HepG2 (cell line): ENCODE results near the gene USP7. TPM values are rescaled to one million over a fixed set of nuclear protein-coding genes. Genes with fewer than 3 reads are reported as not detected.

ENCODE experiments used
- BORCS8-MEF2B ChIP-seq: sonication (generic); formaldehyde crosslinking; IDR thresholded peaks from 2 replicates; pipeline ENCODE4 v1.8.0; 2022; ENCODE audit warnings: mild to moderate bottlenecking, missing genetic modification reagents
- ELF3 ChIP-seq: IDR thresholded peaks from 2 replicates; pipeline ENCODE4 v1.6.1; 2016; ENCODE audit warnings: missing genetic modification reagents, missing compliant biosample characterization
- HOXA7 ChIP-seq: sonication (generic); formaldehyde crosslinking; IDR thresholded peaks from 2 replicates; pipeline ENCODE4 v1.8.1; 2022; ENCODE audit warnings: mild to moderate bottlenecking, missing genetic modification reagents, moderate library complexity
- JDP2 ChIP-seq: sonication (generic); formaldehyde crosslinking; IDR thresholded peaks from 2 replicates; pipeline ENCODE4 v1.8.1; 2022; ENCODE audit warnings: missing genetic modification reagents, borderline replicate concordance
- YY1 ChIP-seq: IDR thresholded peaks from 2 replicates; pipeline ENCODE4 v1.6.1; 2011; ENCODE audit warnings: low read length, low read depth, moderate library complexity, mild to moderate bottlenecking; ENCODE audit not compliant: insufficient read depth, insufficient replicate concordance
- ZNF205 ChIP-seq: IDR thresholded peaks from 2 replicates; pipeline ENCODE4 v1.6.1; 2018; ENCODE audit warnings: missing biosample characterization, missing genetic modification reagents
- ZNF337 ChIP-seq: sonication (generic); formaldehyde crosslinking; IDR thresholded peaks from 2 replicates; pipeline ENCODE4 v1.5.1; 2020; ENCODE audit warnings: missing genetic modification reagents, low read depth, mild to moderate bottlenecking, borderline replicate concordance
- ZNF746 ChIP-seq: sonication (generic); formaldehyde crosslinking; IDR thresholded peaks from 2 replicates; pipeline ENCODE4 v1.8.0; 2022; ENCODE audit warnings: mild to moderate bottlenecking, missing genetic modification reagents
- ZNF780A ChIP-seq: sonication (generic); formaldehyde crosslinking; IDR thresholded peaks from 2 replicates; pipeline ENCODE4 v1.8.0; 2022; ENCODE audit warnings: mild to moderate bottlenecking, missing genetic modification reagents, moderate library complexity
- ZSCAN20 ChIP-seq: sonication (generic); formaldehyde crosslinking; IDR thresholded peaks from 2 replicates; pipeline ENCODE4 v1.4.0; 2020; ENCODE audit warnings: missing genetic modification reagents, mild to moderate bottlenecking, borderline replicate concordance
- polyA plus RNA-seq, 8 experiments: library from polyadenylated mRNA; depleted of rRNA in 3 of 8; stranded (reverse) in 7 of 8; unstranded in 1 of 8; fragments of >200 nt; fragmentation: Illumina TruSeq in 4 of 8; extraction: Trizol in 4 of 8; gene quantifications; 2 replicates each; pipeline versions ENCODE4 v1.2.1 to v1.2.3, GENCODE V29; 2011 to 2016; ENCODE audit warnings: low read depth in 4 of 8, missing spikeins in 1 of 8, mixed read lengths in 1 of 8; ENCODE audit not compliant: insufficient read depth in 1 of 8
- total RNA-seq, 5 experiments: library from RNA; depleted of rRNA; stranded (reverse); fragments of >200 nt; fragmentation: Illumina TruSeq; extraction: Trizol; gene quantifications; 2 replicates each; pipeline ENCODE4 v1.2.3, GENCODE V29; 2016; ENCODE audit warnings: low read depth in 1 of 5
- TF ChIP-seq, protein P1 (sequence below): sonication (generic); formaldehyde crosslinking; IDR thresholded peaks from 2 replicates; pipeline ENCODE4 v1.8.0; 2023; ENCODE audit warnings: mild to moderate bottlenecking, missing genetic modification reagents
- TF ChIP-seq, protein P2 (sequence below): sonication (generic); formaldehyde crosslinking; IDR thresholded peaks from 2 replicates; pipeline ENCODE4 v1.5.0; 2020; ENCODE audit warnings: missing genetic modification reagents, mild to moderate bottlenecking, borderline replicate concordance
- TF ChIP-seq, protein P3 (sequence below): IDR thresholded peaks from 2 replicates; pipeline ENCODE4 v1.6.1; 2016; ENCODE audit warnings: low read depth
- TF ChIP-seq, protein P4 (sequence below): IDR thresholded peaks from 2 replicates; pipeline ENCODE4 v1.6.1; 2018; ENCODE audit warnings: missing genetic modification reagents, mild to moderate bottlenecking, missing compliant biosample characterization
- TF ChIP-seq, protein P5 (sequence below): sonication (generic); formaldehyde crosslinking; conservative IDR thresholded peaks from 2 replicates; pipeline ENCODE4 v1.8.0; 2022; ENCODE audit warnings: missing genetic modification reagents
- TF ChIP-seq, protein P6 (sequence below): sonication (generic); formaldehyde crosslinking; IDR thresholded peaks from 2 replicates; pipeline ENCODE4 v1.4.0; 2020; ENCODE audit warnings: missing genetic modification reagents, low read depth, mild to moderate bottlenecking, borderline replicate concordance

USP7 gene
- total and polyA plus RNA-seq, 2 of the 13 experiments (the other 11 are each of a cell fraction or from before 2014, with no cell fraction given) = 52.5 to 173 TPM

DNA sequence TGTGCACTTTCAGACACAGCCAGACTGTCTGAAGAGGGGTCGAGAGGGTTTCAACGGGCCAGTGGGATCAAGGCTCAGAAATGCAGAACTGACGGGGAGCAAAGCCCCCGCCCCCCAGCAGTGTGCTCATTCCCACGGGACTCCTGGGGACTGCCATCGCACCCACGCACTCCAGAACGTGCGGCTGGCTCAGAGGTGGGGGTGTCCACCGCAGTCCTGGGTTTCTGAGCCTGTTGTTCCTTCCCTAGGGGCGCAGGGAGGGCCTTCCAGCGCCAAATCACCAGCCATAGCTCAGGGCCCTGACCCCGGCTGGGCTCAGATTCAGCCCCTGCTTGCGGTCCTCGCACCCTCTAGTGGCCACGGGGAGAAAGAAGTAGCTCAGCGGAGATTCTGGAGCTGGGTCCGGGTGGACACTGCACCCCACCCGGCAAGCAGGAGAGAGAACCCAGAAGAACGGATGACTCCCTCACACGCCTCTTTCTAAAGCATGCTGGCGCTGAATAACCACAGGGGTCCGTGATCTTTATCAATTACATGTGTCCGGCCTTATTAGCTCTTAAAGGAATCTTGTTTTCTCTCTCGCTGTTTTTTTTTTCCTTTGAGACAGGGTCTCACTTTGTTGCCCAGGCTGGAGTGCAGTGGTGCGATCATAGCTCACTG is 45.0 kb upstream of the USP7 start (continued):
- TF ChIP-seq JDP2 = no peak
- 0 out of 2 replicates have a peak, but pooled peaks have one; percentile 46 for TF ChIP-seq ZSCAN20 (CRISPR knock-in tag)
- TF ChIP-seq, protein P1, sequence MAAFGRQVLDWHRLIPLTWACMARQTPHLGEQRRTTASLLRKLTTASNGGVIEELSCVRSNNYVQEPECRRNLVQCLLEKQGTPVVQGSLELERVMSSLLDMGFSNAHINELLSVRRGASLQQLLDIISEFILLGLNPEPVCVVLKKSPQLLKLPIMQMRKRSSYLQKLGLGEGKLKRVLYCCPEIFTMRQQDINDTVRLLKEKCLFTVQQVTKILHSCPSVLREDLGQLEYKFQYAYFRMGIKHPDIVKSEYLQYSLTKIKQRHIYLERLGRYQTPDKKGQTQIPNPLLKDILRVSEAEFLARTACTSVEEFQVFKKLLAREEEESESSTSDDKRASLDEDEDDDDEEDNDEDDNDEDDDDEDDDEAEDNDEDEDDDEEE = no peak
- TF ChIP-seq, protein P2, sequence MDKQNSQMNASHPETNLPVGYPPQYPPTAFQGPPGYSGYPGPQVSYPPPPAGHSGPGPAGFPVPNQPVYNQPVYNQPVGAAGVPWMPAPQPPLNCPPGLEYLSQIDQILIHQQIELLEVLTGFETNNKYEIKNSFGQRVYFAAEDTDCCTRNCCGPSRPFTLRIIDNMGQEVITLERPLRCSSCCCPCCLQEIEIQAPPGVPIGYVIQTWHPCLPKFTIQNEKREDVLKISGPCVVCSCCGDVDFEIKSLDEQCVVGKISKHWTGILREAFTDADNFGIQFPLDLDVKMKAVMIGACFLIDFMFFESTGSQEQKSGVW = no peak
- TF ChIP-seq ZNF205 = 0 out of 2 replicates have a peak, but pooled peaks have one; percentile 41
- peak; percentile 78 for TF ChIP-seq ELF3 (CRISPR knock-in tag)
- TF ChIP-seq, protein P3, sequence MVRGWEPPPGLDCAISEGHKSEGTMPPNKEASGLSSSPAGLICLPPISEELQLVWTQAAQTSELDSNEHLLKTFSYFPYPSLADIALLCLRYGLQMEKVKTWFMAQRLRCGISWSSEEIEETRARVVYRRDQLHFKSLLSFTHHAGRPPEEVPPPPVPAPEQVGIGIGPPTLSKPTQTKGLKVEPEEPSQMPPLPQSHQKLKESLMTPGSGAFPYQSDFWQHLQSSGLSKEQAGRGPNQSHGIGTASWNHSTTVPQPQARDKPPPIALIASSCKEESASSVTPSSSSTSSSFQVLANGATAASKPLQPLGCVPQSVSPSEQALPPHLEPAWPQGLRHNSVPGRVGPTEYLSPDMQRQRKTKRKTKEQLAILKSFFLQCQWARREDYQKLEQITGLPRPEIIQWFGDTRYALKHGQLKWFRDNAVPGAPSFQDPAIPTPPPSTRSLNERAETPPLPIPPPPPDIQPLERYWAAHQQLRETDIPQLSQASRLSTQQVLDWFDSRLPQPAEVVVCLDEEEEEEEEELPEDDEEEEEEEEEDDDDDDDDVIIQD (CRISPR knock-in tag) = 0 out of 2 replicates have a peak, but pooled peaks have one; percentile 62
- peak; percentile 53 for TF ChIP-seq ZNF746 (CRISPR knock-in tag)
- TF ChIP-seq, protein P4, sequence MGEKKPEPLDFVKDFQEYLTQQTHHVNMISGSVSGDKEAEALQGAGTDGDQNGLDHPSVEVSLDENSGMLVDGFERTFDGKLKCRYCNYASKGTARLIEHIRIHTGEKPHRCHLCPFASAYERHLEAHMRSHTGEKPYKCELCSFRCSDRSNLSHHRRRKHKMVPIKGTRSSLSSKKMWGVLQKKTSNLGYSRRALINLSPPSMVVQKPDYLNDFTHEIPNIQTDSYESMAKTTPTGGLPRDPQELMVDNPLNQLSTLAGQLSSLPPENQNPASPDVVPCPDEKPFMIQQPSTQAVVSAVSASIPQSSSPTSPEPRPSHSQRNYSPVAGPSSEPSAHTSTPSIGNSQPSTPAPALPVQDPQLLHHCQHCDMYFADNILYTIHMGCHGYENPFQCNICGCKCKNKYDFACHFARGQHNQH = peak; percentile 81; the same call in 1 of the 2 replicates
- TF ChIP-seq, protein P5, sequence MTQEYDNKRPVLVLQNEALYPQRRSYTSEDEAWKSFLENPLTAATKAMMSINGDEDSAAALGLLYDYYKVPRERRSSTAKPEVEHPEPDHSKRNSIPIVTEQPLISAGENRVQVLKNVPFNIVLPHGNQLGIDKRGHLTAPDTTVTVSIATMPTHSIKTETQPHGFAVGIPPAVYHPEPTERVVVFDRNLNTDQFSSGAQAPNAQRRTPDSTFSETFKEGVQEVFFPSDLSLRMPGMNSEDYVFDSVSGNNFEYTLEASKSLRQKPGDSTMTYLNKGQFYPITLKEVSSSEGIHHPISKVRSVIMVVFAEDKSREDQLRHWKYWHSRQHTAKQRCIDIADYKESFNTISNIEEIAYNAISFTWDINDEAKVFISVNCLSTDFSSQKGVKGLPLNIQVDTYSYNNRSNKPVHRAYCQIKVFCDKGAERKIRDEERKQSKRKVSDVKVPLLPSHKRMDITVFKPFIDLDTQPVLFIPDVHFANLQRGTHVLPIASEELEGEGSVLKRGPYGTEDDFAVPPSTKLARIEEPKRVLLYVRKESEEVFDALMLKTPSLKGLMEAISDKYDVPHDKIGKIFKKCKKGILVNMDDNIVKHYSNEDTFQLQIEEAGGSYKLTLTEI (CRISPR knock-in tag) = no peak
- TF ChIP-seq, protein P6, sequence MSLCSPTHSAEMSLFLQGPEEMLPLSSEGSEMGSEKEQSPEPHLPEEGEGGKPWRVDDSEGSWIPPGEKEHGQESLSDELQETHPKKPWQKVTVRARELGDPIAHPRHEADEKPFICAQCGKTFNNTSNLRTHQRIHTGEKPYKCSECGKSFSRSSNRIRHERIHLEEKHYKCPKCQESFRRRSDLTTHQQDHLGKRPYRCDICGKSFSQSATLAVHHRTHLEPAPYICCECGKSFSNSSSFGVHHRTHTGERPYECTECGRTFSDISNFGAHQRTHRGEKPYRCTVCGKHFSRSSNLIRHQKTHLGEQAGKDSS (CRISPR knock-in tag) = peak; percentile 92
- peak; percentile 78; the same call in 1 of the 2 replicates for TF ChIP-seq BORCS8-MEF2B (CRISPR knock-in tag)
- TF ChIP-seq YY1 = peak; percentile 77
- peak; percentile 77; the same call in 1 of the 2 replicates for TF ChIP-seq ZNF337 (CRISPR knock-in tag)
- TF ChIP-seq ZNF780A (CRISPR knock-in tag) = no peak
- TF ChIP-seq HOXA7 (CRISPR knock-in tag) = no peak
